ENCODE results near the gene PDE5A.
"Not testable (repeated sequence)": the region's sequence is repeated elsewhere in the genome, so short reads cannot be mapped to it uniquely, and the experiment has no call there.

The PDE5A gene

GRCh38 chr4:119469039-119469438, 159.6 kb downstream of the PDE5A start:
- not testable (repeated sequence) for DNase-seq

GRCh38 chr4:119462733-119463132, 165.9 kb downstream of the PDE5A start:
- not testable (repeated sequence) for DNase-seq

DNA sequence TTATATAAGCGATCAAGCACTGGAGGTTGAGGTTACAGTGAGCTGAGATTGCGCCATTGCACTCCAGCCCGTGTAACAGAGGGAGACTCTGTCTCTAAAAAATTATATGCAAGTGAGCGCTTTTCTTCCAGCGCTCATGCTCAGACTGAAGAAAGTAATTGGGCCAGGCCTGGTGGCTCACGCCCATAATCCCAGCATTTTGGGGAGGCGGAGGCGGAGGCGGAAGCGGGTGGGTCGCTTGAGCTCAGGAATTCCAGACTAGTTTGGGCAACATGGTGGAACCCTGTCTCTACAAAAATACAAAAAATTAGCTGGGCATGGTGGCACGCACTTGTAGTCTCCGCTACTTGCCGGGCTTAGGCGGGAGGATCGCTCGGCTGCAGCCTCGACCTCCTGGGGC, 172.9 kb downstream of the PDE5A start:
- not testable (repeated sequence) for DNase-seq

- DNase-seq = peak; percentile 99
These were observed 173.9 kb downstream of the PDE5A start for GRCh38 chr4:119454491-119455270.

DNA sequence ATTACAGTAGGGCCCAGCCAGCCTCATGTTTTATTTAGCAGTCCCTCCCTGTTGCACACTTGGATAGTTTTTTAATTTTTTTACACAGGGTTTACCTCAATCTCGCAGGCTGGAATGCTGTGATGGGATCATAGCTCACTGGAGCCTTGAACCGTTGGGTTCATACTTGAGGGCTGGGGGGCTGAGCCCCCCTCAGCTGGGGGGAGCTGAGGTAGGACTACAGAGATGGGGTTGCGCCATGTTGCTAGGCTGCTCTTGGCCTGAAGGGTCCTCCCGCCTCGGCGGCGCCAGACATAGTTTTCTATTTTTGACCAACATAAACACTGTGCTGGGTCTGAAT, 174.5 kb downstream of the PDE5A start:
- not testable (repeated sequence) for DNase-seq

- not testable (repeated sequence) for DNase-seq
These were observed 175.3 kb downstream of the PDE5A start for GRCh38 chr4:119453286-119453685.

- not testable (repeated sequence) for DNase-seq
These were observed 178.8 kb downstream of the PDE5A start for GRCh38 chr4:119449851-119450250.

Measured in GDM1 (cell line).